Tibial nerve (tissue), 4 donors: ENCODE data around the gene CRYBG1.

Experiments used
- EP300 ChIP-seq, 2 donors: sonication (generic); formaldehyde crosslinking; IDR thresholded peaks; one replicate each; pipeline ENCODE4 v1.6.1; 2017; ENCODE audit warnings: antibody characterized with exemption in 2 of 2, mild to moderate bottlenecking in 1 of 2
- TF ChIP-seq, protein P1 (sequence below), 5 experiments: fragments of 200-600 bp in 3 of 5; fragments of 450-650 bp in 2 of 5; sonication (generic) in 3 of 5; IDR thresholded peaks; one replicate each; pipeline ENCODE4 v1.5.1; 2016 to 2019; ENCODE audit warnings: antibody characterized with exemption in 5 of 5, mild to moderate bottlenecking in 3 of 5, moderate library complexity in 2 of 5

DNA sequence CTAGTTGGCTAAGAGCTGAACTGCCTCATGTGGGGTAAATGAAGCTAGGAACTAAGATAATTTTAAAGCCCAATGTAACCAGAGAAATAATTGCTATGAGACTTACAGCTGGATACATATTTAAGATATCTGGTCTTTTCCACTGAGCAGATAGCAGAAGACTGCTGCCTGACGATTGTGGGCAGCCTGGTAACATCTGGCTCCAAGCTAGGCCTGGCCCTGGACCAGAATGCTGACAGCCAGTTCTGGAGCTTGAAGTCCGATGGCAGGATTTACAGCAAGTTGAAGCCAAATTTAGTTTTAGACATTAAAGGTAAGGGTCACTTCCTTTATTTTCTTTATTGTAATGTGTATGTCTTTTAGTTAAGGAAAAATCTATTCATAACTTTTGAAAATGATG, 203.1 kb downstream of the CRYBG1 start:
- no peak for TF ChIP-seq EP300 (IDR thresholded peaks at IDR 0.05)
- TF ChIP-seq, protein P1, sequence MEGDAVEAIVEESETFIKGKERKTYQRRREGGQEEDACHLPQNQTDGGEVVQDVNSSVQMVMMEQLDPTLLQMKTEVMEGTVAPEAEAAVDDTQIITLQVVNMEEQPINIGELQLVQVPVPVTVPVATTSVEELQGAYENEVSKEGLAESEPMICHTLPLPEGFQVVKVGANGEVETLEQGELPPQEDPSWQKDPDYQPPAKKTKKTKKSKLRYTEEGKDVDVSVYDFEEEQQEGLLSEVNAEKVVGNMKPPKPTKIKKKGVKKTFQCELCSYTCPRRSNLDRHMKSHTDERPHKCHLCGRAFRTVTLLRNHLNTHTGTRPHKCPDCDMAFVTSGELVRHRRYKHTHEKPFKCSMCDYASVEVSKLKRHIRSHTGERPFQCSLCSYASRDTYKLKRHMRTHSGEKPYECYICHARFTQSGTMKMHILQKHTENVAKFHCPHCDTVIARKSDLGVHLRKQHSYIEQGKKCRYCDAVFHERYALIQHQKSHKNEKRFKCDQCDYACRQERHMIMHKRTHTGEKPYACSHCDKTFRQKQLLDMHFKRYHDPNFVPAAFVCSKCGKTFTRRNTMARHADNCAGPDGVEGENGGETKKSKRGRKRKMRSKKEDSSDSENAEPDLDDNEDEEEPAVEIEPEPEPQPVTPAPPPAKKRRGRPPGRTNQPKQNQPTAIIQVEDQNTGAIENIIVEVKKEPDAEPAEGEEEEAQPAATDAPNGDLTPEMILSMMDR (IDR thresholded peaks at IDR 0.05): no peak
